Measurements from ENCODE around the gene PTPRQ.

DNA sequence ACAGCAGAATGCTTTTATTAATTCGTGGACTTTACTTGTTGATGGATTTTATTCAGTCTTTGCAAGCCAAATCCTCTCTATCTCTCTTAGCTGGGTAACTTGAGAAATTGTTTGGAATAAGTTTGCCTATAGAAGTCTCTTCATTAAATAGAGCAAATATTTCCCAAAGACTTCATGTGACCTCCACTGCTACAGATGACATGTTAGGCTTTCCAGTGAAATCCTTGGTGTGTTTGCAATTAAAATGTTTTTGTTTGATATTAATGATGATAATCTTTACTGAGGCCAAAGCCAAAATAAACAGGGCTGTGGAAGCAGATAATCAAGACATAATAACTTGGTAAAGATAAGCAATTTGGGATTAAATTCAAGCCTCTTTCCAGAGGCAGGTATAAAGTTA, 267.8 kb downstream of the PTPRQ start:
- TF ChIP-seq, protein P1, sequence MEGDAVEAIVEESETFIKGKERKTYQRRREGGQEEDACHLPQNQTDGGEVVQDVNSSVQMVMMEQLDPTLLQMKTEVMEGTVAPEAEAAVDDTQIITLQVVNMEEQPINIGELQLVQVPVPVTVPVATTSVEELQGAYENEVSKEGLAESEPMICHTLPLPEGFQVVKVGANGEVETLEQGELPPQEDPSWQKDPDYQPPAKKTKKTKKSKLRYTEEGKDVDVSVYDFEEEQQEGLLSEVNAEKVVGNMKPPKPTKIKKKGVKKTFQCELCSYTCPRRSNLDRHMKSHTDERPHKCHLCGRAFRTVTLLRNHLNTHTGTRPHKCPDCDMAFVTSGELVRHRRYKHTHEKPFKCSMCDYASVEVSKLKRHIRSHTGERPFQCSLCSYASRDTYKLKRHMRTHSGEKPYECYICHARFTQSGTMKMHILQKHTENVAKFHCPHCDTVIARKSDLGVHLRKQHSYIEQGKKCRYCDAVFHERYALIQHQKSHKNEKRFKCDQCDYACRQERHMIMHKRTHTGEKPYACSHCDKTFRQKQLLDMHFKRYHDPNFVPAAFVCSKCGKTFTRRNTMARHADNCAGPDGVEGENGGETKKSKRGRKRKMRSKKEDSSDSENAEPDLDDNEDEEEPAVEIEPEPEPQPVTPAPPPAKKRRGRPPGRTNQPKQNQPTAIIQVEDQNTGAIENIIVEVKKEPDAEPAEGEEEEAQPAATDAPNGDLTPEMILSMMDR (IDR thresholded peaks at IDR 0.05) = no peak
- TF ChIP-seq POLR2A (IDR thresholded peaks at IDR 0.05) = no peak

All from prostate gland (tissue), 2 donors.